Measurements from ENCODE around the gene SLC7A8.

Gene SLC7A8

GRCh38 chr14:23182372-23183157 is 895 bp downstream of the SLC7A8 start:
- DNase-seq (ENCODE audit: low read depth), result peak; percentile 7

GRCh38 chr14:23181946-23182345 is 1.5 kb downstream of the SLC7A8 start:
- no peak for DNase-seq (ENCODE audit: low read depth)

- DNase-seq (ENCODE audit: low read depth), result no peak
Observed at GRCh38 chr14:23181453-23181852, 2.0 kb downstream of the SLC7A8 start.

- DNase-seq (ENCODE audit: low read depth), result no peak
Observed at GRCh38 chr14:23177181-23177580, 6.3 kb downstream of the SLC7A8 start.

- no peak for DNase-seq (ENCODE audit: low read depth)
Observed at GRCh38 chr14:23175823-23176222, 7.6 kb downstream of the SLC7A8 start.

GRCh38 chr14:23174296-23175184 is 8.9 kb downstream of the SLC7A8 start:
- no peak for DNase-seq (ENCODE audit: low read depth)

GRCh38 chr14:23173796-23174195 is 9.7 kb downstream of the SLC7A8 start:
- no peak for DNase-seq (ENCODE audit: low read depth)

- no peak for DNase-seq (ENCODE audit: low read depth)
Observed at GRCh38 chr14:23173031-23173430, 10.4 kb downstream of the SLC7A8 start.

- no peak for DNase-seq (ENCODE audit: low read depth)
Observed at GRCh38 chr14:23172574-23172973, 10.9 kb downstream of the SLC7A8 start.

- DNase-seq (ENCODE audit: low read depth), result no peak
Observed at GRCh38 chr14:23172096-23172495, 11.4 kb downstream of the SLC7A8 start.

- DNase-seq (ENCODE audit: low read depth), result no peak
Observed at GRCh38 chr14:23171222-23171975, 12.1 kb downstream of the SLC7A8 start.

- no peak for DNase-seq (ENCODE audit: low read depth)
Observed at GRCh38 chr14:23169622-23170021, 13.8 kb downstream of the SLC7A8 start.

GRCh38 chr14:23168246-23168645 is 15.2 kb downstream of the SLC7A8 start:
- DNase-seq (ENCODE audit: low read depth), result no peak

GRCh38 chr14:23167116-23167847 is 16.2 kb downstream of the SLC7A8 start:
- DNase-seq (ENCODE audit: low read depth), result no peak

- DNase-seq (ENCODE audit: low read depth), result no peak
Observed at GRCh38 chr14:23164949-23165348, 18.5 kb downstream of the SLC7A8 start.

GRCh38 chr14:23164250-23164649 is 19.2 kb downstream of the SLC7A8 start:
- DNase-seq (ENCODE audit: low read depth), result no peak

GRCh38 chr14:23163830-23164229 is 19.6 kb downstream of the SLC7A8 start:
- DNase-seq (ENCODE audit: low read depth), result no peak

GRCh38 chr14:23162800-23163199 is 20.7 kb downstream of the SLC7A8 start:
- no peak for DNase-seq (ENCODE audit: low read depth)

GRCh38 chr14:23162005-23162404 is 21.5 kb downstream of the SLC7A8 start:
- no peak for DNase-seq (ENCODE audit: low read depth)

GRCh38 chr14:23160924-23161522 is 22.4 kb downstream of the SLC7A8 start:
- no peak for DNase-seq (ENCODE audit: low read depth)

- no peak for DNase-seq (ENCODE audit: low read depth)
Observed at GRCh38 chr14:23159532-23159931, 23.9 kb downstream of the SLC7A8 start.
